SH-SY5Y (cell line): ENCODE results near the gene UBL4B.

Experiments
- GATA2 ChIP-seq: IDR thresholded peaks from 2 replicates; pipeline ENCODE4 v1.6.1; 2011; ENCODE audit warnings: mild to moderate bottlenecking, low read depth, low read length
- GATA3 ChIP-seq: IDR thresholded peaks from 2 replicates; pipeline ENCODE4 v1.6.1; 2011; ENCODE audit warnings: low read depth, mild to moderate bottlenecking, low read length, moderate library complexity

DNA sequence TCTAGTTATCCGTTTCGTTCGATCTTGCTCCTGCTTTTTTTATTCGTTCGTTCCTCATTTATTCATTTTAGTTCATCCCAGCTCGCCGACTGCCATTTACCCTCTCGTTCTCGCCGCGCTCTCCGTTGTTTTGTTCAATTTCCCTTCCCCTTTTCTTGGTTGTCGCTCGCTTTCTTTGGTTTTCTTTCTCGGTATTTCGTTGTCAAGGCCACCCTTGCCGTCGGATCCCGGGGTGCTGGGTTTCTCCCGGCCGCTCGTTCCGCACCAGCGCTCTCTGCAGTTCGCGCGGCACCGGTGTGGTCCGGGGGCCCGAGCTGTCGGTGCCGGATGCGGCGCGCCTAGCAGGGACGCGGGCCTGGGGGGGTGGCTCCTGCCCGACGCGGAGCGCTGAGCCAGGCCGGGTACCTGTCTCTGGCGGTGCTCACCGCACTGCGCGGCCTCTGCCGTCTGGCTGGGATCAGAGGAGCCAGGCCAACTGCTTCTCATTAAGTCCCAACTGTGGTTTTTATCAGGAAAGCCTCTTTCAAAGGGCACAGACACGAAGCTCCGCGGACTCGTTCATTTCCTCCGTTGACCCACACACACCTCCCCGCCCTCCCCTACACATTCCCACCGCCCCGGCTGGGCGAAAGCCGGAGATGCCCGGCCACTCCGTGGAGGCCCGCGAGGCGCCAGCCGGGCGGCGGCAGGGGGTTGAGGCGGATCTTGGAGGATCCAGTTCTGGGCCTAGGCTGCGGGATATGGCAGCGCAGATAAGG lies 43.4 kb upstream of the UBL4B start:
- TF ChIP-seq GATA2 (no peak), GATA3 (no peak)
